AG04449 (cell line): Measurements from ENCODE around the gene SLC22A31.

ENCODE experiments used
- CTCF ChIA-PET: fragments of 350-600 bp; formaldehyde crosslinking; extraction: SDS; loops from one replicate; lab custom pipeline; 2021; ENCODE audit warnings: antibody characterized with exemption; lab: Yijun Ruan, JAX
- POLR2A ChIA-PET: fragments of 400-600, 350-600 bp; formaldehyde crosslinking; extraction: SDS; loops from one replicate; lab custom pipeline; 2020; ENCODE audit warnings: antibody characterized with exemption, inconsistent platforms; lab: Yijun Ruan, JAX
- DNase-seq: peaks from one replicate; pipeline ENCODE4 v3.0.0-alpha.2; 2010; ENCODE audit warnings: low read depth, low spot score
- H3K4me3 ChIP-seq: 2 replicates; pipeline ENCODE4 v1.5.1; 2011; ENCODE audit warnings: low read depth, mild to moderate bottlenecking, control low read depth, low read length
- CTCF ChIP-seq: IDR thresholded peaks from one replicate; pipeline ENCODE4 v1.5.1; 2011; ENCODE audit warnings: mild to moderate bottlenecking, moderate library complexity, low read length, control low read depth, inconsistent platforms; ENCODE audit not compliant: insufficient read depth; ENCODE audit errors: missing control alignments

SLC22A31 gene

DNA sequence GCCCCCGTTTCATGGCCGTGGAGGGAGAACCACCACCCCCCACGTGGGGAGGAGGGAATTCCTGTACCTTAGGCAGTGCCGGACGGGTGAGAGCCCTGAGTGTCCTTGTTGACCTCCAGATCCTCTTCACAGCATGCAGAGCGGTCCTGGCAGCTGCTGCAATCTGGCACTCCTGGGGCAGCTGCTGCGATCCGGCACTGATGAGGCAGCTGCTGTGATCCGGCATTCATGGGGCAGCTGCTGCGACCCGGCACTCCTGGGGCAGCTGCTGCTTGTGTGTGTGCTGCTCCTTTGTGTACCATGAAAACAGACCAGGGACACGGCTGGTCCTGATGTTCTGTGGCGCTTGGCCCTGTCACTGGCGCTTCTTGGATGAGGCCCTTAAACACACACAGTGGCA, 29.9 kb upstream of the SLC22A31 start:
- DNase-seq, result no peak
- no peak for TF ChIP-seq CTCF
- no peak overlapping the region for H3K4me3 ChIP-seq
- POLR2A ChIA-PET, result no interaction called here
- CTCF ChIA-PET, result interaction anchor here (2.9 kb wide), 1 partner anchor 10 kb away, joined by 16 read pairs; no protein-coding TSS in a partner anchor

DNA sequence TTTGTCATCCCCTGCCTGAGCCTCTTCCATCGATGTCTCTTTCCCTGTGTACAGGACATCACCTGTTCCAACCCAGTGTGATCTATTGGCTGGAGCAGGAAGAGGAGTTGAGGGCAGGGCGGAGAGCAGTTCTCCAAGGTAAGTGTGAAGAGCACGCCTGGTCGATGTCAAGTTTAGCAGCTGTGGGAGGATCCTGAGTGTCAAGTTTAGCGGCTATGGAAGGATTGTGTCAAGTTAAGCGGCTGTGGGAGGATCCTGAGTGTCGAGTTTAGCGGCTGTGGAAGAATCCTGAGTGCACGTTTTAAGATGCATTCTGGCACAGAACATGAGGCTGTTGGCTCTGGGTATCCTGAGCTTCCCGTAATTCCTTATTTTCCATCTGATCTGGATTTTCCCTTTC, 24.3 kb upstream of the SLC22A31 start:
- TF ChIP-seq CTCF, result no peak
- no peak for DNase-seq
- ChIA-PET CTCF (interaction anchor here (3.2 kb wide), 1 partner anchor 58 kb away, joined by 9 read pairs; no protein-coding TSS in a partner anchor), POLR2A (interaction anchor here (0.7 kb wide), 1 partner anchor 58 kb away, joined by 3 read pairs; no protein-coding TSS in a partner anchor)
- no peak overlapping the region for H3K4me3 ChIP-seq

DNA sequence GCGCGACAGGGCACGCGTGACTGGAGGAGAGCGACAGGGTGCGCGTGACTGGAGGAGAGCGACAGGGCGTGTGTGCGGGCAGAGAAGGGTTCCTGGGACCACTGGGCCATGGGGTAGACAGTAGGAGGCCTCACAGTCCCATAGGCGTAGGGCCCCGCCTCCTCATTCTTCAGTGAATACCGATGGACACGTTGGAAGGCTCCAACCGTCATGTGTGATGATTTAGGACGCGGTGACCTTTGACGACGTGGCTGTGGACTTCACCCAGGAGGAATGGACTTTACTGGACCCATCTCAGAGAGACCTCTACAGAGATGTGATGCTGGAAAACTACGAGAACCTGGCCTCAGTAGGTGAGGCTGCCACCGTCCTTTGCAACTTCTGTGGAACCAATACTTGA, 22.6 kb upstream of the SLC22A31 start:
- DNase-seq, result no peak
- POLR2A ChIA-PET, result no interaction called here
- CTCF ChIA-PET, result no interaction called here
- no peak for TF ChIP-seq CTCF
- H3K4me3 ChIP-seq, result no peak overlapping the region

DNA sequence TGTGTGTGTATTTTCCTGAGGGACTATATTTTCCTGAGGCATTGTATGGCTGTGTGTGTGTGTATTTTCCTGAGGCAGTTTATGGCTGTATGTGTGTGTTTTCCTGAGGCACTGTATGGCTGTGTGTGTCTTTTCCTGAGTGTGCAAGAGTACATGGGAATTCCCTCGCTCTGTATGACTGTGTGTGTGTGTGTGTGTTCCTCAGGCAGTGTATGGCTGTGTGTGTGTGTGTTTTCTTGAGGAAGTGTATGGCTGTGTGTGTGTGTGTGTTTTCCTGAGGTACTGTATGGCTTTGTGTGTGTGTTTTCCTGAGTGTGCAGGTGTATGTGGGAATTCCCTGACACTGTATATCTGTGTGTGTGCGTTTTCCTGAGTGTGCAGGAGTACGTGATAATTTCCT, 21.3 kb upstream of the SLC22A31 start:
- POLR2A ChIA-PET, result no interaction called here
- no peak for TF ChIP-seq CTCF
- DNase-seq, result no peak
- CTCF ChIA-PET, result no interaction called here
- H3K4me3 ChIP-seq, result no peak overlapping the region

DNA sequence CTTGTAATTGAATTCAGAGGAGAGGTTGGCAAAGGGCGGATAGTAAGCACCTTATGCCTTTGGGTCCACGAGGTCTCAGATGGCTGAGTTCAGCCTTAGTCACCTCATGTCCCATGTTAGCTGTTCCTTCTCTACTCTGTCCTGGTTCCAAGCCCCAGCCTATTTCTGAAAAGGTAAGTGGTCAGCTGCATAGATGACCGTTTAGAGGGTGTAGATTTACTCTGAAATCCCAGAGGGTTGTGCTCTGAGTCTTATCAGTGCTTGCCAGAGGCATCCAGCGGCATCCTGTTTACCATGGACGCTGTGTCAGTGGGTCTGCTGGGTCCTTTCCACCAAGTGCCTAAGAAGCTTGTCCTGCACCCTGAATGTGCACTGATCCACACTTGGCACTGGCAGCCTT, 19.0 kb upstream of the SLC22A31 start:
- TF ChIP-seq CTCF, result no peak
- no peak for DNase-seq
- ChIA-PET POLR2A (no interaction called here), CTCF (interaction anchor here (1.2 to 2.1 kb wide), 3 partner anchors 21 to 361 kb away, joined by 3 to 7 read pairs (median 5); no protein-coding TSS in a partner anchor)
- no peak overlapping the region for H3K4me3 ChIP-seq

- ChIA-PET CTCF (interaction anchor here (0.7 to 1.7 kb wide), 12 partner anchors 9 to 480 kb away, joined by 3 to 11 read pairs (median 4); partner anchors contain the start of genes ACSF3, CDH15 and SPG7), POLR2A (interaction anchor here (0.6 to 1.2 kb wide), 6 partner anchors 9 to 712 kb away, joined by 3 to 7 read pairs (median 4); partner anchors contain the start of gene SPG7)
- DNase-seq, result peak; percentile 16
- peak within 1 kb of the TSS; percentile 96 for H3K4me3 ChIP-seq
- no peak for TF ChIP-seq CTCF
Observed at GRCh38 chr16:89217388-89218191, 17.3 kb upstream of the SLC22A31 start, which contains the start of gene ZNF778. Gene ZNF778, plus strand, starts transcription at chr16:89217703. Its CDS starts 3,425 bp downstream, at chr16:89221128.
